ENCODE data around the gene ITPRIPL2.

Gene ITPRIPL2

DNA sequence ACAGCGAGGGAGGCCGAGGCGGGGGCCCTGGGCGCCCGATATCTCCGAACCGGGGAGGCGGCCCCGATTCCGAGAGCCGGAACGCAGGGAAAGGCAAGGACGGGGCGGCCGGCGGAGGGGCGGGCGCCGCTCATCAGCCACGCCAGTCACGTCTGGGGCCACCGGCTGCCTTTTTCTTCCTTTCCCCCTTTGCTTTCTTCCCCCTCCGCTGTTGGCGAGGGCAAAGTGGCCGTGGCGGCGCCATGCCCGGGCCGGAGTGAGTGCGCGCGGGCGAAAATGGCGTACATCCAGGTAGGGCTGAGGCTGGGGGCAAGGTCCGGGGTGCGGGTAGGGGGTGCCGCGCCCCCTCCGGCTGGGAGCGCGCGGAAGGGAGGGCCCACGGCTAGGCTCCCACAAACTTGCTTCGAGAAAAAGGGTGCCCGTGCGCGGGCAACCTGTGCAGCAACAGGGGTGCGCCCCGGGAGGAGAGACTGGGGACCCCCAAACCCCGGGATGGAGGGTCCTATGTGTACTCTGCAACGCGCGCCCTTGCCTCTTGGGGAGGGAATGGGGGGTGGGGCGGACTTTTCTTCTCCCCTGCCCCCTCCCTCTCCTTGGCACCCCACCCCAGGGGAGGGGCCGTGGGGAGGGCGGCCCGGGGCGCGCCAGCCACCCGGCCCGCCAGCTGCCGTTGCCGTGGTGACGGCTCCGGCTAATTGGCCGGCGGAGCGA lies 54.8 kb downstream of the ITPRIPL2 start:
- Histone ChIP-seq H3K27me3 (ENCODE audit: insufficient read depth, low read length, poor library complexity, severe bottlenecking) (no peaks in the 10 kb centered on the region), H3F3A (ENCODE audit: low read depth) (no peaks in the 10 kb centered on the region), H3K4me1 (ENCODE audit: insufficient read depth, low read length, poor library complexity, severe bottlenecking) (no peaks in the 10 kb centered on the region), H3K9me3 (ENCODE audit: insufficient read depth, low read depth, low read length) (no peaks in the 10 kb centered on the region), H3K4me2 (ENCODE audit: low read depth, low read length, poor library complexity, severe bottlenecking) (no peak overlapping the region), H3K4me3 (ENCODE audit: low read length, poor library complexity, severe bottlenecking) (no peak overlapping the region), H2AFZ (ENCODE audit: low read length) (no peak overlapping the region), H3K79me2 (ENCODE audit: insufficient read depth, low read length) (no peaks in the 10 kb centered on the region), H3K9ac (ENCODE audit: low read depth, low read length, poor library complexity, severe bottlenecking) (no peak overlapping the region), H3K36me3 (ENCODE audit: insufficient read depth, low read length) (no peaks in the 10 kb centered on the region), H4K20me1 (ENCODE audit: insufficient read depth, low read length, poor library complexity, severe bottlenecking) (no peaks in the 10 kb centered on the region), H3K9me2 (replicated peaks; ENCODE audit: low read depth, low read length) (no peaks in the 10 kb centered on the region)
- no peak for TF ChIP-seq EZH2phosphoT487 (IDR thresholded peaks at IDR 0.05; ENCODE audit: borderline replicate concordance)
- TF ChIP-seq, protein P1, sequence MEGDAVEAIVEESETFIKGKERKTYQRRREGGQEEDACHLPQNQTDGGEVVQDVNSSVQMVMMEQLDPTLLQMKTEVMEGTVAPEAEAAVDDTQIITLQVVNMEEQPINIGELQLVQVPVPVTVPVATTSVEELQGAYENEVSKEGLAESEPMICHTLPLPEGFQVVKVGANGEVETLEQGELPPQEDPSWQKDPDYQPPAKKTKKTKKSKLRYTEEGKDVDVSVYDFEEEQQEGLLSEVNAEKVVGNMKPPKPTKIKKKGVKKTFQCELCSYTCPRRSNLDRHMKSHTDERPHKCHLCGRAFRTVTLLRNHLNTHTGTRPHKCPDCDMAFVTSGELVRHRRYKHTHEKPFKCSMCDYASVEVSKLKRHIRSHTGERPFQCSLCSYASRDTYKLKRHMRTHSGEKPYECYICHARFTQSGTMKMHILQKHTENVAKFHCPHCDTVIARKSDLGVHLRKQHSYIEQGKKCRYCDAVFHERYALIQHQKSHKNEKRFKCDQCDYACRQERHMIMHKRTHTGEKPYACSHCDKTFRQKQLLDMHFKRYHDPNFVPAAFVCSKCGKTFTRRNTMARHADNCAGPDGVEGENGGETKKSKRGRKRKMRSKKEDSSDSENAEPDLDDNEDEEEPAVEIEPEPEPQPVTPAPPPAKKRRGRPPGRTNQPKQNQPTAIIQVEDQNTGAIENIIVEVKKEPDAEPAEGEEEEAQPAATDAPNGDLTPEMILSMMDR (conservative IDR thresholded peaks at IDR 0.05; ENCODE audit: low read length) = no peak

GRCh38 chr16:19169082-19169639 lies 55.4 kb downstream of the ITPRIPL2 start:
- H3K4me2 ChIP-seq (ENCODE audit: low read depth, low read length, poor library complexity, severe bottlenecking) = no peak overlapping the region
- H3K4me3 ChIP-seq (ENCODE audit: low read length, poor library complexity, severe bottlenecking) = no peak overlapping the region

GRCh38 chr16:19170043-19170655 lies 56.4 kb downstream of the ITPRIPL2 start:
- Histone ChIP-seq H3K4me3 (ENCODE audit: low read length, poor library complexity, severe bottlenecking) (no peak overlapping the region), H3K79me2 (ENCODE audit: insufficient read depth, low read length) (no peaks in the 10 kb centered on the region), H3K27me3 (ENCODE audit: insufficient read depth, low read length, poor library complexity, severe bottlenecking) (no peaks in the 10 kb centered on the region), H4K20me1 (ENCODE audit: insufficient read depth, low read length, poor library complexity, severe bottlenecking) (no peaks in the 10 kb centered on the region), H3K9me3 (ENCODE audit: insufficient read depth, low read depth, low read length) (no peaks in the 10 kb centered on the region; the same call in 1 of the 2 replicates), H3F3A (ENCODE audit: low read depth) (no peaks in the 10 kb centered on the region), H3K4me1 (ENCODE audit: insufficient read depth, low read length, poor library complexity, severe bottlenecking) (no peaks in the 10 kb centered on the region), H3K4me2 (ENCODE audit: low read depth, low read length, poor library complexity, severe bottlenecking) (no peak overlapping the region), H2AFZ (ENCODE audit: low read length) (no peak overlapping the region), H3K9ac (ENCODE audit: low read depth, low read length, poor library complexity, severe bottlenecking) (no peak overlapping the region), H3K36me3 (ENCODE audit: insufficient read depth, low read length) (no peaks in the 10 kb centered on the region), H3K9me2 (replicated peaks; ENCODE audit: low read depth, low read length) (no peaks in the 10 kb centered on the region)
- TF ChIP-seq, protein P1 (conservative IDR thresholded peaks at IDR 0.05; ENCODE audit: low read length) = no peak
- no peak for TF ChIP-seq EZH2phosphoT487 (IDR thresholded peaks at IDR 0.05; ENCODE audit: borderline replicate concordance)

More at GRCh38 chr16:19169082-19169639, 55.4 kb downstream of the ITPRIPL2 start:
- no peaks in the 10 kb centered on the region for H3K27me3 ChIP-seq (ENCODE audit: insufficient read depth, low read length, poor library complexity, severe bottlenecking)
- no peak overlapping the region for H3K9ac ChIP-seq (ENCODE audit: low read depth, low read length, poor library complexity, severe bottlenecking)
- H3F3A ChIP-seq (ENCODE audit: low read depth) = no peaks in the 10 kb centered on the region
- H3K79me2 ChIP-seq (ENCODE audit: insufficient read depth, low read length) = no peaks in the 10 kb centered on the region
- H4K20me1 ChIP-seq (ENCODE audit: insufficient read depth, low read length, poor library complexity, severe bottlenecking) = no peaks in the 10 kb centered on the region
- no peaks in the 10 kb centered on the region for H3K9me2 ChIP-seq (replicated peaks; ENCODE audit: low read depth, low read length)
- H2AFZ ChIP-seq (ENCODE audit: low read length) = no peak overlapping the region
- H3K9me3 ChIP-seq (ENCODE audit: insufficient read depth, low read depth, low read length) = no peaks in the 10 kb centered on the region; the same call in 1 of the 2 replicates
- TF ChIP-seq, protein P1 (conservative IDR thresholded peaks at IDR 0.05; ENCODE audit: low read length) = no peak
- TF ChIP-seq EZH2phosphoT487 (IDR thresholded peaks at IDR 0.05; ENCODE audit: borderline replicate concordance) = no peak
- no peaks in the 10 kb centered on the region for H3K4me1 ChIP-seq (ENCODE audit: insufficient read depth, low read length, poor library complexity, severe bottlenecking)
- H3K36me3 ChIP-seq (ENCODE audit: insufficient read depth, low read length) = no peaks in the 10 kb centered on the region

Data from Loucy (cell line).